Measurements from ENCODE around the gene ANKH.

ANKH gene

GRCh38 chr5:14710313-14710994 lies 161.1 kb downstream of the ANKH start:
- no peak for DNase-seq

GRCh38 chr5:14708551-14708950 lies 163.0 kb downstream of the ANKH start:
- no peak for DNase-seq

DNA sequence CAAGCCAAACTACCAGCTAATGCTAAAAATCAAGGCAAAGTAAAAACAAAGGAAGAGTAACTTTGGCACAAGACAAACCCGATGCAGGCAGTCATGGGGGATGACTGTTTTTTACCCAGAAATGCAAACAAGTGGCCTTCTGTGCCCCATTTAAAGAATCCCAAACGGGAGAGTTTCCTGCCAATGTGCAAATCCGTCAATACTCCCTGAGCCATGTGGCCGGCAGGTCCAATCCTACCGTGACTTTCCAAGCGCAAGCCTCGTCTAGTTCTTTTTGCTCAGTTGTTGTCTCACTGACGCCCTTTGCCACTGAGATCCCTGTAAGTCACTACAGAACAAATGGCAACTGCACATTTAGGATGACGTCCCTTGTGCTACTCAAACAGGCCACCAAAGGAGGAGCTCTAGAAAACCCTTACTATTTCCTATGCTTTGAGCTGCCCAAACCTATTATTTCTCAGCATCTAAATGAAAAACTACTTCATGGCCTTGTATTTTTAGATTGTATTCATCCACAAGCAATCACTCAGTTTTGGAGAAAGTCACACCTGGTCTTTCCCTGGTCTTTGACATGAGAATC lies 163.7 kb downstream of the ANKH start:
- DNase-seq, result no peak

DNA sequence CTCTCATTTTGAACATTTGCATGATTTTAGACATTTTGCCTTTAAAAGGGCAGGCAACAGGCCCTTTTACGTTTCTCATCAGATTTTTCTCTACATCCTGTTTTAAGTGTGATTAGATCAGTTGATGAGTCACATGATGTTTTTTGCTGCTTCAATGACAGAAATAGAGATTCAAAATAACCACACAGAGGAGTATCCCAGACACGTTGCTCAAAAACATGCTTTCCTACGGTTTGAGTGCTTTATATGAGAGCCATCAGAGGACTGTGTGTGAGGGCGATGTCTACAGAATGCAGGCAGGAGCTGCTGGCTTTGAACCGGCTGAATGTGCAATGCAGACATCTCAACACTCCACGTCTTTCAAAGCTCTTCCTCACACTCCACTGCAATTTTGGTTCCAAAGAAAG lies 165.0 kb downstream of the ANKH start:
- no peak for DNase-seq

GRCh38 chr5:14705556-14705955 lies 166.0 kb downstream of the ANKH start:
- no peak for DNase-seq

GRCh38 chr5:14702238-14702839 lies 169.2 kb downstream of the ANKH start:
- DNase-seq, result no peak

GRCh38 chr5:14701556-14701955 lies 170.0 kb downstream of the ANKH start:
- DNase-seq, result no peak

GRCh38 chr5:14700478-14701436 lies 170.8 kb downstream of the ANKH start:
- DNase-seq, result no peak

DNA sequence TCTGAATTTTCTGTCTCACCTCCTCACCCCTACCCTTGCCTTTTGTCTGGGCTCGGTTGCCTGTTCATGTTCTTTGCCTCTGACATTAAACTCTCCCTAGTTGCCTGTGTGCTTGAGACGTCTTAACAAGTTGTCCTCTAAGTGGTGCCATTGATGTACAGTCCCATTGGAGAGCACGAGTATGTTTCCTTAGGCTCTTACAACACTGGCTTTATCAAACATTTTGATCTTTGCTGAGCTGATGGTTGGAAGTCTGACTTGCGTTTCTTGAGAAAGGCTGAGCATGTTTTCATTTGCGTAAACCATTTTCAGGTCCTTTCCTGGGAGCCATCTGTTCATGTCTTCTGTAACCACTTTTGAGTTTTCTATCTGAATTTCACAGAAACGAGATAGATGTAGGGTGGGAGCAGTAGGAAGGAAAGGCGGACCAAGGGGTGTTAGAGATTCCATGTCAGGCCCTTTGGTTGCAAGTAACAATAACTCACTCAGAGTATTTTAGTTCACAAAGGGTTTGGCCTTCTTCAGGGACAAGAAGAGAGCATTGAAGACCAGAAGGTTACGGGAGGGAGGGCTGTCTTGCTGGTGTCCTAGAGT lies 171.7 kb downstream of the ANKH start:
- no peak for DNase-seq

GRCh38 chr5:14699159-14699558 lies 172.4 kb downstream of the ANKH start:
- no peak for DNase-seq

- DNase-seq, result no peak
Observed at GRCh38 chr5:14698495-14698894, 173.1 kb downstream of the ANKH start.

- DNase-seq, result no peak
Observed at GRCh38 chr5:14696851-14697250, 174.7 kb downstream of the ANKH start.

DNA sequence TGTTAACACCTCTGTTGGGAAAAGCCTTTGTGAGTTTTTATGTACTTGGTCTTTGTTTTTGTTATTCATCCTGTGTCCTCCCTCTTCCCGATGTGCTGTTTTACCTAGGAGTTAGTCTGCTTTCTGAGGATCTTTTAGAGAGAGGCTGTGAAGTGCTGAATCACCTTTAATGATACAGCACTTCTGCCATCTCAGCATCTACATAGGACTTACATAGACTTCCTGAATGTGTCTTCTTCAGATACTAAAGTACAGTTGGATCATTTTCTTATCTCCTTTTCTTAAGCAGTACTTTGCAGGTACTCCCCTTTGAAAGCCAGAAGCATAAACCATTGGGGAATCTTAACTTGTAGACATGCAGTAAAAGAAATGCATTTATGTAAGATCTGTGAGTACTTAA lies 175.5 kb downstream of the ANKH start:
- no peak for DNase-seq

- DNase-seq, result no peak
Observed at GRCh38 chr5:14695152-14695551, 176.4 kb downstream of the ANKH start.

DNA sequence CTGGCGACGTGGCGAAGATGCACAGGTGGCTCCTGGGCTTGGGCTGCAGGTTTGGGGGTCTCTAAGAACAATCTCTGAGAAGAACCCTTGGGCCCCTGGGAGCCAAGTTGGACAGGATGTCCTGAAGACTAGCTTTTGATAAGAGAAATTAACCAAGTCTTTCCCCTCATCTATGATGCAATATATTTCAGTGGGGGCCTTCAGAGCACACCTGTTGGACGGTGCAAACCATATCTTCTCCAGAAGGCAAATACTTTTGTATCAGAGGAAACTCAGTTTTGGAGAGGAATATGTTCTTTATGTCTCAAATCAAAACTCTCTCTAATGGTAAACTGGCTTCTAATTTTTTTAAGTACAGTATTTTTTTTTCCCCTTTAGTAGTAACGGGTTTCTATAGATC lies 178.5 kb downstream of the ANKH start:
- DNase-seq, result no peak

DNA sequence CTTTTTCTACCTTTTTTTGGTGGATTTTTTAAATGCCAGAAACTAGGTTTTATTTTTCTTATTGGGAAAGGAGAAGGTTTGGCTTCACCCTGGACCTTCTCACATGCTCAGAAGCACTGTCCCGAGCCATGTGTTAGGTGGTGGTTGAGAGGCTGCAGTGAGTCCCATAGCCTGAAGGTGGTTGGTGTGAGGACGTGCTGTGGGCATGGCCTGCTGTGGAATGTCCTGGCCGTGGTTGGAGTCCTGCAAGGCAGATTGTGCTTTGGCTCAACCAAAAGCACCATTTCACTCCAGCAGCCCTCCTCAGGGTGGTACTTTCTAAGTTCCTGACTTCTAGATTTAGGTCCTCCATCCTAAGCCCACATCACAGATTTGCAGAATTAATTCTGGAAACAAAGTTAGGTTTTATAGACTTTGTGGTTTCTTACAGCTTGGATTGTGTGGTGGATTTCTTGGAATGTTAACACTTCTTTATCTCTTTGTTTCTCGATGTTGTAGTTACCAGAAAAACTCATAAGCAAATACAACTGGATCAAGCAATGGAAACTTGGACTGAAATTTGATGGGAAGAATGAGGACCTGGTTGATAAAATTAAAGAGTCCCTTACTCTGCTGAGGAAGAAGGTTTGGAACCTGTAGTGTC lies 184.4 kb downstream of the ANKH start:
- DNase-seq, result no peak

GRCh38 chr5:14686517-14686916 lies 185.1 kb downstream of the ANKH start:
- no peak for DNase-seq

DNA sequence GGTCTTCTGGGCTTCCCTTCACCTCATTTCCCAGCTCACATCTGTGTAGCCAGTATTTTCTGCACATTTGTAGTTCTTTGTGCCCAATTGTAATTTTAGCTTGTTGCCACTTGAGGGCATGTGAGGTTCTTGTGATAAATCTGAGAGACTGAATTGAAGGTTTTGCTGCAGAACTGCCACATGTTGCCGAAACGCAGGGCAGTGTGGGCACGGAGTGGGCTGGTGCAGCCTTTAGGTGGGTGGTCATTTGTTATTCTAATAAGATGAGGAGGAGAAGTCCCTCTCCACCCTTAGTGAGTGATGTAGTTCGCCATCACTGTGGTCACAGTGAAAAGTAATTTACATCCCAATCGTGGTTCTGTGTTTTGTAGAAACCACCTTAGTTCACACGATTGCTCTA lies 185.8 kb downstream of the ANKH start:
- DNase-seq, result no peak

DNA sequence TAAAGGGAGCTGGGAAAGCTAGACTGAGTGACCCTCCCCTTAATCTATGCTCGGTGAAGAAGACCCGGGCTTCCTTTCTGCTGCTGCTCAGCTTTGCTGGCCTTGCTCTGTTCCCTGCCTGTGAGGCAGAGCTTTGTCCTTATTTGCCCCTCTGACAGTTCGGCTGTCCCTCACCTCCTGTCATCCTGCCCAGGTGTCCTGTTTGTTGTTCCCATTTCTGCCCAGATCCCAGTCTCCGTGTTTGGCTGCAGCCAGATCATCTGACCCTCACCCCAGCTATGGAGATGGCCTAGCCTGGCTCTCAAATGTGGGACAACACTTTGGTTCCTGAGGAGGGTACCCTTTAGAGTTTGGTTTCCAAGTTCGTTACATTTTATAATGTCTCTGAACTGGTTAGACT lies 186.8 kb downstream of the ANKH start:
- DNase-seq, result no peak

GRCh38 chr5:14683906-14684455 lies 187.6 kb downstream of the ANKH start:
- no peak for DNase-seq

- DNase-seq, result no peak
Observed at GRCh38 chr5:14681236-14681752, 190.3 kb downstream of the ANKH start.

DNA sequence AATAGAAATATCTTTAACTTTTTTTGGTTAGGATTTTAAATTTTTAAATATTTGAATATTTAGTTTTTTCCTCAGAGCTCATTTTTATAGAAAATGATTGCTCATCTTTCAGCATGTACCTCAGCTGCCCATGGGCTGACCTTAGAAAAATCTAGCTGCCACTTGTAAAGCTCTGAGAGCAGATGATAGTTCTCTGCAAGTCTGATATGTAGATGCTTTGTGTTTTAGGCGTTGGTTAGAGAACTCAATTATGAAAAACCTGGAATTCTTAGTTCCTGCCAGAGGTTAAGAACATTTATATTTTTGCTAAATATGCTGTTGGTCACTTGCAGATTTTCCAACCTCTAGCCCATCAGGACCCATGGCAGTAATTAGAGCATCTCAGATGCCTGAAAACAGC lies 192.0 kb downstream of the ANKH start:
- DNase-seq, result no peak
